ENCODE data around the gene SCNN1B. TPM values are rescaled to one million over a fixed set of nuclear protein-coding genes. Genes with fewer than 3 reads are reported as not detected.
"Not testable (repeated sequence)": the region's sequence is repeated elsewhere in the genome, so short reads cannot be mapped to it uniquely, and the experiment has no call there.

Gene SCNN1B
- total RNA-seq, 2 donors from 2014 or later: 9.2 to 11.8 TPM

GRCh38 chr16:23378921-23379320 lies 76.8 kb downstream of the SCNN1B start:
- intact Hi-C loops (cut with DNase I): no loop called here
- TF ChIP-seq CTCF (IDR thresholded peaks at IDR 0.05) (no peak), POLR2AphosphoS5 (IDR thresholded peaks at IDR 0.05) (no peak), POLR2A (IDR thresholded peaks at IDR 0.05) (no peak)

GRCh38 chr16:23379707-23380106 lies 77.6 kb downstream of the SCNN1B start:
- Histone ChIP-seq H3K27me3 (replicated peaks; ENCODE audit: insufficient read depth) (no peaks in the 10 kb centered on the region), H3K4me3 (no peak overlapping the region), H3K9me3 (no peaks in the 10 kb centered on the region), H3K27ac (no peak overlapping the region), H3K4me1 (replicated peaks) (no peaks in the 10 kb centered on the region), H3K36me3 (no peaks in the 10 kb centered on the region)
- TF ChIP-seq POLR2AphosphoS5 (IDR thresholded peaks at IDR 0.05) (no peak), POLR2A (IDR thresholded peaks at IDR 0.05) (no peak), CTCF (IDR thresholded peaks at IDR 0.05) (no peak)
- WGBS: 87% methylated on average over 10 of the region's 10 CpGs
- DNase-seq (ENCODE audit: low spot score): no peak
- intact Hi-C loops (cut with DNase I): no loop called here

More at GRCh38 chr16:23378921-23379320, 76.8 kb downstream of the SCNN1B start:
- 92% methylated on average over 5 of the region's 5 CpGs for WGBS
- H3K27ac ChIP-seq: no peak overlapping the region
- no peak overlapping the region for H3K4me3 ChIP-seq
- no peaks in the 10 kb centered on the region for H3K27me3 ChIP-seq (replicated peaks; ENCODE audit: insufficient read depth)
- H3K9me3 ChIP-seq: no peaks in the 10 kb centered on the region
- H3K4me1 ChIP-seq (replicated peaks): no peaks in the 10 kb centered on the region
- no peaks in the 10 kb centered on the region for H3K36me3 ChIP-seq
- DNase-seq (ENCODE audit: low spot score): no peak

- no peak overlapping the region for H3K4me3 ChIP-seq
- no peaks in the 10 kb centered on the region for H3K36me3 ChIP-seq
- intact Hi-C loops (cut with DNase I): no loop called here
- no peaks in the 10 kb centered on the region for H3K27me3 ChIP-seq (replicated peaks; ENCODE audit: insufficient read depth)
- DNase-seq (ENCODE audit: low spot score): no peak
- no peaks in the 10 kb centered on the region for H3K4me1 ChIP-seq (replicated peaks)
- no peaks in the 10 kb centered on the region for H3K9me3 ChIP-seq
- WGBS: 96% methylated on average over 20 of the region's 20 CpGs
- H3K27ac ChIP-seq: no peak overlapping the region
- TF ChIP-seq POLR2AphosphoS5 (IDR thresholded peaks at IDR 0.05): no peak
- TF ChIP-seq POLR2A (IDR thresholded peaks at IDR 0.05): no peak
- TF ChIP-seq CTCF (IDR thresholded peaks at IDR 0.05): no peak
Observed at GRCh38 chr16:23380501-23380951, 78.4 kb downstream of the SCNN1B start.

GRCh38 chr16:23381702-23382101 lies 79.6 kb downstream of the SCNN1B start:
- H3K36me3 ChIP-seq; intact Hi-C loops (cut with DNase I); H3K27ac ChIP-seq; H3K9me3 ChIP-seq; DNase-seq (ENCODE audit: low spot score); H3K4me1 ChIP-seq (replicated peaks); H3K27me3 ChIP-seq (replicated peaks; ENCODE audit: insufficient read depth); H3K4me3 ChIP-seq: not testable (repeated sequence)
- WGBS: 87% methylated on average over 9 of the region's 9 CpGs

GRCh38 chr16:23382279-23382678 lies 80.2 kb downstream of the SCNN1B start:
- Histone ChIP-seq H3K4me1 (replicated peaks) (no peaks in the 10 kb centered on the region), H3K27ac (no peak overlapping the region), H3K4me3 (no peak overlapping the region), H3K36me3 (no peaks in the 10 kb centered on the region), H3K27me3 (replicated peaks; ENCODE audit: insufficient read depth) (no peaks in the 10 kb centered on the region), H3K9me3 (no peaks in the 10 kb centered on the region)
- WGBS: 85% methylated on average over 6 of the region's 6 CpGs
- TF ChIP-seq POLR2A (IDR thresholded peaks at IDR 0.05) (no peak), CTCF (IDR thresholded peaks at IDR 0.05) (no peak), POLR2AphosphoS5 (IDR thresholded peaks at IDR 0.05) (no peak)
- intact Hi-C loops (cut with DNase I): no loop called here
- DNase-seq (ENCODE audit: low spot score): no peak
